ENCODE measurements around the gene SIGLEC9.
"Not testable (repeated sequence)": the region's sequence is repeated elsewhere in the genome, so short reads cannot be mapped to it uniquely, and the experiment has no call there.

The SIGLEC9 gene

GRCh38 chr19:51163257-51163656 is 38.6 kb downstream of the SIGLEC9 start:
- in situ Hi-C loops (cut with HindIII; ENCODE audit: low pct_unique_long_range_greater_than_20kb, low sequenced_read_pairs) = no loop called here
- no peak for DNase-seq (ENCODE audit: low read depth in 1 of 2, low spot score in 1 of 2)
- TF ChIP-seq JUND (IDR thresholded peaks at IDR 0.05; ENCODE audit: low read depth) = no peak

- no peak for DNase-seq (ENCODE audit: low read depth in 1 of 2, low spot score in 1 of 2)
- in situ Hi-C loops (cut with HindIII; ENCODE audit: low pct_unique_long_range_greater_than_20kb, low sequenced_read_pairs) = no loop called here
- TF ChIP-seq JUND (IDR thresholded peaks at IDR 0.05; ENCODE audit: low read depth) = no peak
These were observed 39.5 kb downstream of the SIGLEC9 start for GRCh38 chr19:51164215-51164614.

- TF ChIP-seq JUND (IDR thresholded peaks at IDR 0.05; ENCODE audit: low read depth) = no peak
- in situ Hi-C loops (cut with HindIII; ENCODE audit: low pct_unique_long_range_greater_than_20kb, low sequenced_read_pairs) = no loop called here
- DNase-seq (ENCODE audit: low read depth in 1 of 2, low spot score in 1 of 2) = no peak
These were observed 42.3 kb downstream of the SIGLEC9 start for GRCh38 chr19:51166846-51167490.

DNA sequence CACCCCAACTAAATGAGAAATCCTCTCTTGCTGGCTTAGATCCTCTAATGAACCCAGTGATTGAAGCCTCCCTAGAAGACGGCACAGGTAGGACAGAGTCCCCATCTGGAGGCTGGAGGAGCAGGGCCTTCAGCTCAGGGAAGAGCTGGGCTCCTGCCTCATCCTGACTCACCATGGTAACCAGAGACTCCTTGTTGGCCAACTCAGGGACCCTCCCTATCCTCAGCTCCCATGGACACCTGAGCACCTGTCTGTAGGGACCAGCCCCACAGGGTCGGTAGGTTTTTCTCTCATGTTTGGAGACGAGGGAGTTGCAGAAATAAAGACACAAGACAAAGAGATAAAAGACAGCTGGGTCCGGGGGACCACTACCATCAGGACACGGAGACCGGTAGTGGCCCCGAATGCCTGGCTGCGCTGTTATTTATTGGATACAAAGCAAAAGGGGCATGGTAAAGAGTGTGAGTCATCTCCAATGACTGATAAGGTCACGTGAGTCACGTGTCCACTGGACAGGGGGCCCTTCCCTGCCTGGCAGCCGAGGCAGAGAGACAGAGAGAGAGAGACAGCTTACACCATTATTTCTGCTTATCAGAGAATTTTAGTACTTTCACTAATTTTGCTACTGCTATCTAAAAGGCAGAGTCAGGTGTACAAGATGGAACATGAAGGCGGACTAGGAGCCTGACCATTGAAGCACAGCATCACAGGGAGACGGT is 44.0 kb downstream of the SIGLEC9 start:
- DNase-seq (ENCODE audit: low read depth in 1 of 2, low spot score in 1 of 2) = no peak
- no peak for TF ChIP-seq JUND (IDR thresholded peaks at IDR 0.05; ENCODE audit: low read depth)
- in situ Hi-C loops (cut with HindIII; ENCODE audit: low pct_unique_long_range_greater_than_20kb, low sequenced_read_pairs) = no loop called here

- DNase-seq (ENCODE audit: low read depth in 1 of 2, low spot score in 1 of 2) = peak in 1 of 2 experiments; percentile 71
- in situ Hi-C loops (cut with HindIII; ENCODE audit: low pct_unique_long_range_greater_than_20kb, low sequenced_read_pairs) = not testable (repeated sequence)
These were observed 44.7 kb downstream of the SIGLEC9 start for GRCh38 chr19:51169283-51169918.

GRCh38 chr19:51172223-51172622 is 47.5 kb downstream of the SIGLEC9 start:
- no peak for TF ChIP-seq JUND (IDR thresholded peaks at IDR 0.05; ENCODE audit: low read depth)
- no peak for DNase-seq (ENCODE audit: low read depth in 1 of 2, low spot score in 1 of 2)
- in situ Hi-C loops (cut with HindIII; ENCODE audit: low pct_unique_long_range_greater_than_20kb, low sequenced_read_pairs) = no loop called here

DNA sequence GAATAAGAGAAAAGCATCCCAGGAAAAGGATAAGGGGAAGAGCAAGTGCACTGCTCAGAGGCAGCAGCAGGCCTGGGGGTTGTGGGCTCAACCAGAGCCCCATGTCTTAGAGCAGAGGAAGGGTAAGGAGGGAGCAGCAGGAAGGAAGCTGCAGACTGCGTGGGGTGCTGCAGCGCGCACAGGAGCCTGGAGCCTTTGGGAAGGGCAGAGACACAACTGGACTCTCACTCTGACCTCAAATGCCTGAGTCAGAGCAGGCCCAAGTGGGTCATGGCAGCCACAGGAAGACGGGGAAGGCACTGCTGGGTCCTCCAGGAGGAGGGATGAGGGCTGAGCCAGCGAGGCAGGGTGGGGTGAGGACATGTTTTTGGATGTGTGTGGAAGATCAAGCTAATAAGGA is 49.0 kb downstream of the SIGLEC9 start:
- in situ Hi-C loops (cut with HindIII; ENCODE audit: low pct_unique_long_range_greater_than_20kb, low sequenced_read_pairs) = no loop called here
- DNase-seq (ENCODE audit: low read depth in 1 of 2, low spot score in 1 of 2) = no peak
- TF ChIP-seq JUND (IDR thresholded peaks at IDR 0.05; ENCODE audit: low read depth) = no peak

DNA sequence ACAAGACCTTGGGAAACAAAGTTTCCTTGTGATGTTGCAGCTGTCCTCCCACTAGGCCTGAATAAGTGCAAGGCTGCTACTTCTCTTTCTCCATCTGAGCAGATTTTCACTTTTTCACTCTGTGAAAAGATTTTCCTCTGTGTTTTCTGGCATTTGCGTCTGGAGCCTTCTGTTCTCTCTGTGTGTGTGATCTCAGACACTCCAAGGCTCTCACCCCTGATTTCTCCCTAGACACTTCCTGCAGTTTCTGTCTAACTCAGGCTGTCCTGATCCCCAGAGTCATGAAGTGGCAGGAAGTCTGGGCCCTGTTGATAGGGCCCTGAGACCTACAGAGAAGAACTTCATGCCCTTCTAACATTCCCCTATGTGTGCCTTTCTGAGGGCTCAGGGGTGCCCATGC is 54.5 kb downstream of the SIGLEC9 start:
- in situ Hi-C loops (cut with HindIII; ENCODE audit: low pct_unique_long_range_greater_than_20kb, low sequenced_read_pairs) = no loop called here

More for the DNA sequence above, 54.5 kb downstream of the SIGLEC9 start:
- no peak for DNase-seq (ENCODE audit: low read depth in 1 of 2, low spot score in 1 of 2)
- TF ChIP-seq JUND (IDR thresholded peaks at IDR 0.05; ENCODE audit: low read depth) = no peak
